Measurements from ENCODE around the gene TEKT1. TPM values are rescaled to one million over a fixed set of nuclear protein-coding genes. Genes with fewer than 3 reads are reported as not detected.

TEKT1 gene
- total RNA-seq, 2 experiments from 2014 or later: not detected

- CTCF ChIA-PET (ENCODE audit: unreplicated experiment): interaction anchor here (0.6 kb wide), 1 partner anchor 8 kb away, joined by 4 read pairs; no protein-coding TSS in a partner anchor
- H4K20me1 ChIP-seq (ENCODE audit: insufficient read depth, low read length): no peaks in the 10 kb centered on the region
- no peaks in the 10 kb centered on the region for H3K79me2 ChIP-seq (ENCODE audit: insufficient read depth, low read depth, low read length)
- intact Hi-C loops (cut with micrococcal nuclease; ENCODE audit: unreplicated experiment): no loop called here
- H3K4me2 ChIP-seq (ENCODE audit: low read length): 0 out of 2 replicates have a peak overlapping the region, but pooled peaks have one; percentile 3
- no peak overlapping the region for H3K27ac ChIP-seq (ENCODE audit: low read depth, low read length, poor library complexity, severe bottlenecking)
- DNase-seq (ENCODE audit: low spot score): no peak
- peak overlapping the region; percentile 83 for H2AFZ ChIP-seq (ENCODE audit: low read length)
- BruUV-seq (replicated peaks): no TSS peak
- H3K9me2 ChIP-seq (ENCODE audit: insufficient read depth, low read length): no peaks in the 10 kb centered on the region
- H3K36me3 ChIP-seq (ENCODE audit: insufficient read depth, low read length): no peaks in the 10 kb centered on the region
- TF ChIP-seq EZH2phosphoT487 (IDR thresholded peaks at IDR 0.05; ENCODE audit: borderline replicate concordance, low read depth, low read length) (no peak), CTCF (conservative IDR thresholded peaks at IDR 0.05; ENCODE audit: low read length) (no peak)
- no peaks in the 10 kb centered on the region for H3K9me3 ChIP-seq (ENCODE audit: low read length)
- H3K4me3 ChIP-seq (ENCODE audit: low read depth, low read length, poor library complexity, severe bottlenecking): no peak overlapping the region
- POLR2A ChIA-PET: no interaction called here
- peaks cover 14% of the 10 kb centered on the region for H3K4me1 ChIP-seq (ENCODE audit: insufficient read depth, low read length, poor library complexity, severe bottlenecking)
Measured at GRCh38 chr17:6752068-6752909, 79.2 kb downstream of the TEKT1 start.

- H3K9me2 ChIP-seq (ENCODE audit: insufficient read depth, low read length): no peaks in the 10 kb centered on the region
- BruUV-seq (replicated peaks): no TSS peak
- H3K79me2 ChIP-seq (ENCODE audit: insufficient read depth, low read depth, low read length): no peaks in the 10 kb centered on the region
- POLR2A ChIA-PET: interaction anchor here (1.1 kb wide), 1 partner anchor 15 kb away, joined by 3 read pairs; no protein-coding TSS in a partner anchor
- H3K36me3 ChIP-seq (ENCODE audit: insufficient read depth, low read length): no peaks in the 10 kb centered on the region
- no peak overlapping the region for H3K4me2 ChIP-seq (ENCODE audit: low read length)
- TF ChIP-seq EZH2phosphoT487 (IDR thresholded peaks at IDR 0.05; ENCODE audit: borderline replicate concordance, low read depth, low read length): no peak
- peak; percentile 75 for TF ChIP-seq CTCF (conservative IDR thresholded peaks at IDR 0.05; ENCODE audit: low read length)
- H3K9me3 ChIP-seq (ENCODE audit: low read length): no peaks in the 10 kb centered on the region
- H4K20me1 ChIP-seq (ENCODE audit: insufficient read depth, low read length): no peaks in the 10 kb centered on the region
- peak; percentile 16 for DNase-seq (ENCODE audit: low spot score)
- H2AFZ ChIP-seq (ENCODE audit: low read length): no peak overlapping the region
- no peak overlapping the region for H3K27ac ChIP-seq (ENCODE audit: low read depth, low read length, poor library complexity, severe bottlenecking)
- CTCF ChIA-PET (ENCODE audit: unreplicated experiment): no interaction called here
- H3K4me3 ChIP-seq (ENCODE audit: low read depth, low read length, poor library complexity, severe bottlenecking): no peak overlapping the region
- H3K4me1 ChIP-seq (ENCODE audit: insufficient read depth, low read length, poor library complexity, severe bottlenecking): peaks cover 6% of the 10 kb centered on the region
- intact Hi-C loops (cut with micrococcal nuclease; ENCODE audit: unreplicated experiment): no loop called here
Measured at GRCh38 chr17:6749519-6749918, 82.0 kb downstream of the TEKT1 start.

GRCh38 chr17:6748617-6749016, 82.9 kb downstream of the TEKT1 start:
- no peaks in the 10 kb centered on the region for H3K36me3 ChIP-seq (ENCODE audit: insufficient read depth, low read length)
- intact Hi-C loops (cut with micrococcal nuclease; ENCODE audit: unreplicated experiment): no loop called here
- no peaks in the 10 kb centered on the region for H4K20me1 ChIP-seq (ENCODE audit: insufficient read depth, low read length)
- CTCF ChIA-PET (ENCODE audit: unreplicated experiment): no interaction called here
- no peaks in the 10 kb centered on the region for H3K9me3 ChIP-seq (ENCODE audit: low read length)
- peaks cover 6% of the 10 kb centered on the region for H3K4me1 ChIP-seq (ENCODE audit: insufficient read depth, low read length, poor library complexity, severe bottlenecking)
- no peak overlapping the region for H3K4me3 ChIP-seq (ENCODE audit: low read depth, low read length, poor library complexity, severe bottlenecking)
- H3K4me2 ChIP-seq (ENCODE audit: low read length): no peak overlapping the region
- no peaks in the 10 kb centered on the region for H3K9me2 ChIP-seq (ENCODE audit: insufficient read depth, low read length)
- no peak overlapping the region for H2AFZ ChIP-seq (ENCODE audit: low read length)
- TF ChIP-seq EZH2phosphoT487 (IDR thresholded peaks at IDR 0.05; ENCODE audit: borderline replicate concordance, low read depth, low read length): no peak
- TF ChIP-seq CTCF (conservative IDR thresholded peaks at IDR 0.05; ENCODE audit: low read length): no peak
- H3K79me2 ChIP-seq (ENCODE audit: insufficient read depth, low read depth, low read length): no peaks in the 10 kb centered on the region
- no peak overlapping the region for H3K27ac ChIP-seq (ENCODE audit: low read depth, low read length, poor library complexity, severe bottlenecking)
- BruUV-seq (replicated peaks): no TSS peak
- POLR2A ChIA-PET: no interaction called here
- no peak for DNase-seq (ENCODE audit: low spot score)

Data from OCI-LY7 (cell line).